DMS153 treated with DMSO at 0.1 percent for 48 hours (cell line): ENCODE data around the gene LPP.
"Not testable (repeated sequence)": the region's sequence is repeated elsewhere in the genome, so short reads cannot be mapped to it uniquely, and the experiment has no call there.

Experiments
- DNase-seq: peaks from one replicate; lab custom pipeline; 2025; ENCODE audit not compliant: unreplicated experiment; lab: John Stamatoyannopoulos, UW

The LPP gene

DNA sequence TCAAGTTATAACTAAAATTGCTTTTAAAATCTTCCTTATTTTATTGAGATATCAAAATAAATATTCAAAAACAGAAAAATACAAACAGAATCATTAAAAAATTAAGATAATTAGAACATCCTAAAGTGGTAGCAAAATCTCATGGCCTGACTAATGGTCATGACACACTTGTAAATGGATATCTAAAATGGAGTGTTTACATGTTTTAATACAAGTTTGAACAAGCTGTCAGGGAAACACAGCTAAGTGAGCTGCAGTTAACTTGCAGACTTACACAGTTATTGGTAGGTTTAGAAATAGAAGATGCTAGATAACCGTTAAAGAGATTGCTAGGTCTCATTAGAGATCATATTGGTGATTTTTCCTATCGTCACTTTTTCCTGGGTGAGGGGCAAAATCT is 242.3 kb downstream of the LPP start:
- DNase-seq, result no peak

DNA sequence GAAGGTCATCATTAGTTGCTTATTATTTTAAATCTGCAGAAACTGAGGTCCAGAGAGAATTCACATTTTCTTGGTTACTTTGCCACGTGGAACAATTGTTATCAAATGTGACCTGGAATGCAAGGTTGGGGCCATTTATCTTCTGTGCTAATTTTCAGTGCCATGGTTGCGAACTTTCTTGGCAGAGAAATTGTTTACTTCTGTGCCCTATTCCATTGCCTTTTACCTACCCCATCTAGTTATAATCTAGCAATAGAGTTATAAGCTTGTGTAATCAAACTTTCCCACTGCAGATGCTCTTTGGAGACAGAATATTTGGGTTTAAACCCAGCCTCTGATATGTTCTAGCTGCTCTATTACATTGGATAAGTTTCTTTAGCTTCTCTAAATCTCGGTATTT is 242.9 kb downstream of the LPP start:
- DNase-seq, result no peak

DNA sequence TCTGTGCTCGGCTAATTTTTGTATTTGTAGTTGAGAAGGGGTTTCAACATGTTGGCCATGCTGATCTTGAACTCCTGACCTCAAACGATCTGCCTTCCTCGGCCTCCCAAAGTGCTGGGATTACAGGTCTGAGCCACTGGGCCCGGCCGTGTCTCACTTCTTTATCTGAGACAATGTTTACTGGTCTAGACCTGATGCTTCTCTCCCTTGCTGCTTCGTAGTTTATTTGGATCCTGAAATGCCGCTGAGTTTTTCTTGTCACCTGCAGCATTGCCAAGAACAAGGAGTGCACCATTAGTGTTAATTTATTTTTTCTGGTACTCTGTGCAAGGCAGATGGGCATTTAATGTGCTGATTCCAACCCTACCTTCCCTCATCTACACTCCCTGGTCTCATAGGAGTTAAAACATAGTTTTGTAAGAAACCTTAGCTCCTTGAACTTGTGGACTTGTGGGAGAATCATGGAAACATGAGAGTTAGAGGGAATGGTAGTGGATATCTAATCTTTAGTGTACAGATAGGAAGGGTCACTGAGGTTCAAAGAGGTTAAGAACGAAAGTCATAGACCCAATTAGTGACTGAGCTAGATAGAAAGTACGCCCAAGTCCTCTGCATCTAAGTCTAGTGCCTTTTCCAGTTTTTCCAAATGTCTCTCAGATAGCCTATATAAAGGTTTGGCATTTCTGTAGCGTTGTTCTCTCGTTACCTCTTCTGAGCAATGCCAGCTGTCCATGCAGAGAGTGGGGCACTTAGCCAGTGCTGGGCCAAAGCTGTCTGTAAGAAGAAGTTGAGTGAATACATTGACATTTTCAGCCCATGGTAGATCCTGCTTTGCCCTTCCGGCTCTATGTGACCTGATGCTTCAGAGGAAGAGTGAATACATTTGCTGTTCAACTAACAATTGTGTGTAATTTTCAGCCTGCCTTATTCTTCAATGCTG is 244.1 kb downstream of the LPP start:
- no peak for DNase-seq

DNA sequence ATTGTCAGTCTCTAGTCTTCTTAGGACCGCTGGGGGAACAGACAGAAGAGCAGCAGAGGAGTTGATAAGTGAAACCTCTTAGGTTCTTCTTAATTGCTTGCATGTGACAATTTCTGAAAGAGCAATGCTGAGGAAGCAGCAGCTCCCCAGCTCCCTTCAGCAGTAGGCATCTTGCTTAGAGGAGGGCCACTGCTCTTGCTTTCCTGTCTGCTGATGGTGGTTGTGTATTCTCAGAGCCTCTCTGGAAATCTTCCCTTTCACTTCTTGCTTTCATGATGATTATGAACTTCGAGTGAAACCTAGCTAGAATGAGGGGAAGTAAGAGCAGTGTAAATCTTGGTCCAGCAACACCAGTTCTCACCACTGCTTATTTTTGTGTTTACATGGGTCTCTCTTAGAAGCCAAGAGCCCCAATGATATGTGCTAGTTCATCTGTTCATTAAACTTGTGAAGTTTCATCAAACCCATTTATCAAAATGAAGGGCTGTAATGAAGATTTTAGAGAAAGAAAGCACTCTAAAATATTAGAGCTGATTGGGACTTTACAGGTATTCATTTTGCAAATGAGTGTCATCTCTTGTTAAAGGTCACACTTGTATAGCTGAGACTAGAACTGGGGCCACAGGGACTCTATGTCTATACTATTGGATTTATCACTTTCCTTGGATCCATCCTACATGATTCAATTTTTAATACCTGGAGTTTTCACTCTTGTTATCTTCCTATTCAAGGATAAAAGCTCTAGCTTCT is 246.7 kb downstream of the LPP start:
- no peak for DNase-seq

DNA sequence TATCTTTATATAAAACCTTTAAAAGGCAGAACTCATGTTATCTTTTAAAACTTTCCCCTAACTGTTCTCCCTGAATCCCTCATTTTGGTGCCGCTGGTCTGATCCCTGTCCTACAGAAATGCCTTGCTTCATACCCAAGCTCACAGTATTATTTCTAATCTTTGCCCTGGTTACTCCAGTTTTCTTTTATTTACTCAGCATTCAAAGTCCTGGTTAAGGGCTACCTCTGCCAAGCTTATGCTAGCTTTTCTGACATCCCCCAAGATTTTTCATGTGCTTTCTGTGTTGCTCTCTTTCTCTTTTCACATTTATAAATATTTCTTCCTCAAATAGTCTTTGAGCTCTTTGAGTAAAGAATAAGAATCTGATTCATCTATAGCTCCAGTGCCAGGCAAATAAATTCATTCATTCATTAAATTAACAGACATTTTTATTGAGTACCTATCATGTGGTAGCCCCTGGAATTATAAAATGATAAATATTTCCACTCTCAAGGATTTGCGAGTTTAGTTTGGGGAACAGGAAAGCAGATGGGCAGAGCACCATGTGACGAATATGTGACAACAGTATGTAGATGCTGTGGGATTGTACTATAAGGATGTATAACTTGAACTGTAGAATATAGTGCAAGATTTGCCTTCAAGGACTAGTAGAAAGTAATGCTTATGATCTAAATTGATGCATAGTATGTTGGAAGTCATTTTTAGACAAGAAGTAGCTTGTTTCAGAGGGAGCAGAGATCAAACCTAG is 247.5 kb downstream of the LPP start:
- no peak for DNase-seq

DNA sequence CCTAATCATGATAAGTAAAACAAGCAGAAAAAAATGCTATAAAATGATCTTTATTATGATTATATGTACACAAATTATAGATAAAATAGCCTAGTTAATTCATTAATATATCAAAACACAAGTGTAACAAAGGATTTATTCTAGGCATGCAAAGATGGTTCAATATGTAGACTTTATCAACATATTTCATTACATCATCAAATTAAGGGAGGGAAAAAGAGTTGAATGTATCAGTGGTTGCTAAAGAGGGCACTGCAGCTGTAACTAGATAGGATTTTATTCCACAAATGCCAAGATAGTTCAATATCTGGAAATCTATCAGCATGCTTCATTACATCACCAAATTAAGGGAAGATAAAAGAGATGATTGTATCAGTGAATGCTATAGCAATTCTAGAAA is 248.3 kb downstream of the LPP start:
- DNase-seq, result no peak

DNA sequence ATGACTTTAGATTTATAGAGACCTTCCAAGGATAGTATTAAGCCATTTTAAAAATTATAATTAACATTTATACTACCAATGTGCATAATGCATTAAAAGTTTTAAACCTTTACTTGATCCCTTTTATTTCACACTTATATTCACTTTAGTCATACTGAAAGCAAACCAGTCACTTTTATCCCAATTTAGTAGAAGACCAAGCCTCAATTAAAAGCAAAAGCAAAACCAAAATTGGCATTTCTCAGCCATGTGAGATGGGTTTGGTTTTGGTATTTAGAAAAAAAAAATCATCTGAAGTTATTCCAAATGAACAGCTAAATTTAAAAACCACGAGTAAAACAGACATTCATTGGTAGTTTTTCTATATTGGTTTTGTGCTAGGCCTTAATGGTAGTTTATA is 249.4 kb downstream of the LPP start:
- DNase-seq, result no peak

DNA sequence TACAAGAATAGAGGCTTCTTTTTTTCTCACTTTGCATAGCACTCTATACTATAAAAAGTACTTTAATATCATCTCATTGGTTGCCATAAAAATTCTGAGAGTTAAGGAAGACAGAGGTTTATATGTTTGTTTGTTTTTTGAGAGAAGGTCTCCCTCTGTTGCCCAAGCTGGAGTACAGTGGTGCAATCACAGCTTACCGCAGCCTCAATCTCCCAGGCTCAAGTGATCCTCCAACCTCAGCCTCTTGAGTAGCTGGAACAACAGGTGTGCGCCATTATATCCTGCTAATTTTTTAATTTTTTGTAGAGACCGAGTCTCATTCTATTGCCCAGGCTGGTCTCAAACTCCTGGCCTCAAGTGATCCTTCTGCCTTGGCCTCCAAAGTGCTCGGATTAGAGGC is 250.2 kb downstream of the LPP start:
- no peak for DNase-seq

DNA sequence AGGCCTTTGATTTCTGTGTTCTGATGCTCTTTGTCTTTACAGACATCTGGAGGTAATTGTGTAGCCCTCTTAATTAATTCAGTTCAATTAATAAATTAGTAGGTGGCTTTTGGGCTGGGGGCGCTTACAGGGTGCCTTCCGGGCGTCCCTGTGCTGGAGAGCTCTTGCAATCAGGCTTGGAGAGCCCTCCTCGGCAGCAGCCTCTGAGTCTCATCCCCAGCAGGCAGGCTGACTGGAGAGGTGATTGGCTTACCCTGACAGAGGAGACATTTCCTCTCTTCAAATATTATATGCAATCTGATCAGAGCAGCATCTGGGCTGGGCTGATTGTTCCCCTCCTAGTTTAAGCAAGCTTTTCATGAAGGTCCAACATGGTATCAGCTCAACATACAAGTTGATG is 250.7 kb downstream of the LPP start:
- no peak for DNase-seq

DNA sequence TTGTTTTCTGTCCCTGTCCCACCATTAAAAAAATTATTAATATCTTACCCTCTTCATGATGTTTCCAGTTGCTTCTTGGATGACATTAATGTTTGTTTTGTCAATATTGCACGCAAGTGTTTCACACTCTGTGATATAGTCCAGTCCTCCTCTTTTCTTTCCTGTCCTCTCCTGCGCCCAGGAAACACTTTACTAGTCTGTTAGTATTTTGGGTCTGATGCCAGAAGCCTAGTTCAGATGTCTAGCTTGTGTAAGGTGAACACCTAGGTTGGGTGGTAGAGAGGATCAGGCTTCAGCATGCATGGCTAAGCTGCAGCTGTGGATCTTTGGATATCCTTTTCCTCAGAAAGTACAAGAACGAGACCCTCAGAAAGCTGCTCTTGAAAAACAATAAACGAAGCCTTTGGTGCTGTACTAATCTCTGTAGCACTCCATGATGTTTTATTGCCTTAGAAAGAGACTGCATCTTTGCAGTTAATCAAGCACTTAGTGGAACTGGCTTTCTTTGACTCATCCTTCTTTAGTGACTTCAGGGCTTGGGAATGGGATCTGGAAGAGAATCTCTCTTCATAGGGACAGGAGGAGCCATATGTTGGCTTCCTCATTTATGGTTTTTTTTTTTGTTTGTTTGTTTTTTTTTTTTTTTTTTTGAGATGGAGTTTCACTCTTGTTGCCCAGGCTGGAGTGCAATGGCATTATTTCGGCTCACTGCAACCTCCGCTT is 253.4 kb downstream of the LPP start:
- DNase-seq, result no peak

DNA sequence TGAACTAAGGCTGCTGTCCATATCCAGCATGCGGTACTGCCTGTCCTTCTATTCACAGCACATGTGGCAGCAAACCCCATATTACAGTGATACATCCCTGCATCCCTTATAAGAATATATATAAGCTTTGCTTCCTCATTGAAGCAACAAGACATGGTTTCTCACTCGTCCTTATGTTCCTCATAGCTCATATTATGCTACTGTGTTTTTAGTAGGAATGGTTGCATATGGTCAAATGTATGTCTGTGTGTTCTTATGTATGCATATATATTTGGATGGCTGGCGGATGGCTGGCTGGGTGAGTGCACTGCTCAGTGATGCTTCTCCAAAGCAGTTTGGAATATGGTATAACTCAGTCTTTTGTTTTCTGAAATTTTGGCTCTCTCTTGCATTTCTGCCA is 254.9 kb downstream of the LPP start:
- no peak for DNase-seq

DNA sequence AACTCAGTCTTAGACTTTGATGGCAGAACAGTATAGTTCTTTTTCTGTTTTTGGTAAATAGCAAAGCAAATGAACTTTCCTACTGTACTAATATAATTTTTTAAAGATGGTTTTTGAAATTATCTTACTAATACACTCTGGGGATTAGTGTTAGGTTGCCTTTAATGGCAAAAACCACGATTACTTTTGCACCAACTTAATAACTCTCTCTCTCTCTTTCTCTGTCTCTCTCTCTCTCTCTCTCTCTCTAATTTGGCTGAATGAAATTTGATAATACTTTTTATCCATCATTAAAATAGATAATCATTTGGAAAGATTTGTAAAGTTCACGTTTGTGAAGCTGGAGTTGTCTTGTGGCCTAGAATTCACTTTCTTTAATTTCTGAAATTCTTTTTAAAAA is 257.8 kb downstream of the LPP start:
- no peak for DNase-seq

DNA sequence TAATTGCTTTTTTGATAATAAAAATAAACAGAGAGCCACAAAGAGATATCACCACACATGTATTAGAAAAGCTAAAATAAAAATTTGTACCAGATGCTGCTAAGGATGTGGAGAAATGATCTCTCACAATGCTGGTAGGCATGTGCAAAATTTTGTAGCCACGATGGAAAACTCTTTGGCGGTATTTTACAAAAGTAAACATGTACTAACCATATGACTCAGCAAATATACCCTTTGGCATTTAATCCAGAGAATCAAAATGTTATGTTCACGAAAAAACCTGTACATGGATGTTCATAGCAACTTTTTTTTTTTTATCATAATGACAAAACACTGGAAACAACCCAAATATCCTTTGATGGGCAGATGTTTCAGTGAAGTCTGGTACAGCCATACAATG is 261.2 kb downstream of the LPP start:
- no peak for DNase-seq

DNA sequence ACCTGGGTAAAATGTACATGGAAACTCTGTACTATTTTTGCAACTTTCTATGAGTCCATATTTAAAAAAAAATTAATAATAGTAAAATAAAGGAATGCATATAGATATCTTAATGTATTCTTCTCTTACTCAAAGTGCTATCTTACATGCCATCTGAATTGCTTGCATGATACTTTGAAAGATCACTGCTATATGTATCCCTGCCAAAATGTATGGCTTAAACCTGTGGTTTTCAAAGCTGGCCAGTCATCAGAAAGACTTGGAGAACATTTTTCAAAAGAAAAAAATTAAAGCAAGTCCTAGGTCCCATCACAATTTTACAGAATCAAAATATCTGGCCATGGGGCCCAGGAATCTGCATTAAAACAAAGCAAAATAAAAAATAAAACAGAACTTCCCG is 262.1 kb downstream of the LPP start:
- DNase-seq, result no peak

DNA sequence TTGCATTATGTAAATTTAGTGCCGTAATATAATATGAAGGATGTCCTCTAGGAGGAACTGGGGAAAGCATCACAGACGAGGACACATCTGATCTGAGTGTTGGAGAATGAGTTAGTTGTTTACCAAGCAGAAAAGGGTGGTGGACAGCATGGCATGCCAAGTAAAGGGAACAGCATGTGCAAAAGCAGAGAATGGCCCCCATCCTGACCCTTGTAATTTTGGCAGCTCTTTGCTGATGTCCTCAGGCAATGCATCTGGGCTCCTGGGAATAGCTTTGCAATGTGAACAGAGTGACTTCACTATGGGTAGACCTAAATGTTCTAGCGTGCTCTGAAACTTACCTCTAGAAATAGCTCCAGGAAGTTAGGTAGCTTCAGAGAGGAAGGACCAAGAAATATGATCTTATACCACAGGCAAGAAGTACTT is 263.3 kb downstream of the LPP start:
- no peak for DNase-seq

DNA sequence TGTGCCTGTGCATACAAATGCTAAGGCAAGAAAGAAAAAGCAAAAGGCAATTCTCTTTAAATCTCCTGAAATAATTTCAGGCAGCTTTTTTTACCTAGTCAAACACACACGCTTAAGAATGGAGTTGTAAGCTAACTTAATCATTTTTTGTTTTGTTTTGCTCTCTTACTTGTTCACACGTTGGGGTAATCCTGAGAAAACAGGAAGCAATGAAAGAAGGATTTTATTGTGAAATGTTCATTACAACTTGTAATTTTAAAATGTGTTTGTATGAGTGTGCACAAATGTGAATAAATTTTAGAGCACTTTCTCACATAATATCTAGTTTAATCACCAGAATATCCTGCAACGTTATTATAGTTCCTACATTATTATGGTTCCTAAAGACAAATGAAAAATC is 263.8 kb downstream of the LPP start:
- no peak for DNase-seq

DNA sequence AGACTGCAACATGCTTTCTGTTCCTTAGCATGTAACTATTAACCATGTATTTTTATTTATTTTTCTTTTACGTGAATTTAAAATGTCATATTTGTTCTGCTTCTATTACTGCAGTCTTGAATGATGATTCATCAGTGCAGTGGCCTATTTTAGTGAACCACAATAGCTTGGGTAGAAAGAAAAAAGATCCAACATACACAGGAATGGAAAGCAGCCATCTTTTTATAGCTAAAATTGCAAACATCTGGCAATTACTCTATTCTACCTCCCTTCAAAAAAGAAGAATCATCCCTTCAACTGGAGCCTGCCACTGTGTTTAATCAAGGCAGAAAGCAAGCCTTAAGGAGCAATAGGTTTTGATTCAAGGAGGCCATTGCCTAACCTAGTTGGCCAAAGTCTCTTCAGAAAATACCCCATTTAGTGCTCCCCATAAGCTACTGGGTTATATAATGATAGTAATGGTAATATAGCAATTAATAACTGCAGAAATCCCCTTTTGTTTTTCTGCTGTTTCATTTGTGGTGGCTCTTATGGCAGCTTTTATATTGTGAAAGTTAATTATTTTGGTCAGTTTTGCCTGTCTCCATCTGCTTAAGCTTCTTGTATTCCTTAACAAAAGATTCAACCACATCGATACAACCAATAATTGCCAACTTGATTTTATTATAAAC is 267.3 kb downstream of the LPP start:
- DNase-seq, result no peak

DNA sequence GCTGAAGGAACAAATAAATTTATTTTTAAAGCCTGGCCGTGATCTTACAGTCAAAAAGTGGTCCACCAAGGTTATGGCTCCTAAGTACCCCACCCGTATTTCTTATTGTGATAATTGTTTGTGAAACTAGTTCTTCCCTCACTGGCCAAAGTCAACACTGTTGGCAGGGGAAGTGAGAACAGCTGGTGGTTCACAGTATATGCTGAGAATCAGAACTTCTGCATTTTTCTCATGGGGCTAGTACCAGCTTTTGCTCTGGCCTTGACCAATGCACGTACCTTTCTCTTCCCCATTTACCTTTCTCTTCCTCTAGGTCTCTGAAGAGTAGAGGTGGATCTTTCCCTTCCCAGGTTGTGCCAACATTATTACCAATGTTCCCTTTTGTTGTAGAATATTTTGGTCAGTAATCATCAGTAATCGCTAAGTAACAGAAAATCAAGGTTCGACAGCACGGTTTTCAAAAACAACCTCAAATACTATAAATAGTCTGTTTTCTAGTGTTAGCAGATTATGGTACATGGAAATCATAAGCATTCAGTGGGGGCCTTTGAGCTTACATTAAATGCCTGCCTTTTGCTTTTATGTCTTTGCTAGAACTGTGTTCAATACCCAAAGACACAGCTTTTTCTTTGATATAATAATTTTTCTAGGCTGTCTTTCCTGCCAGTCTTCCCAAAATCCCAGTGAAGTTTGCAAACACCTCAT is 268.0 kb downstream of the LPP start:
- no peak for DNase-seq

DNA sequence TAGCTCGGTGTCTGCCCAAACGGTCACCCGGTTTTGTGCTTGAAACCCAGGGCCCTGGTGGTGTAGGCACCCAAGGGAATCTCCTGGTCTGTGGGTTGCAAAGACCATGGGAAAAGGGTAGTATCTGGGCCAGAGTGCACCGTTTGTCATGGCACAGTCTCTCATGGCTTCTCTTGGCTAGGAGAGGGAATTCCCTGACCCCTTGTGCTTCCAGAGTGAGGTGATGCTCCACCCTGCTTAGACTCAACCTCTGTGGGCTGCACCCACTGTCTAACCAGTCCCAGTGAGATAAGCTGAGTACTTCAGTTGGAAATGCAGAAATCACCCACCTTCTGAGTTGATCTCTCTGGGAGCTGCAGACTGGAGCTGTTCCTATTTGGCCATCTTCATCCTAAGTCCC is 274.0 kb downstream of the LPP start:
- not testable (repeated sequence) for DNase-seq

DNA sequence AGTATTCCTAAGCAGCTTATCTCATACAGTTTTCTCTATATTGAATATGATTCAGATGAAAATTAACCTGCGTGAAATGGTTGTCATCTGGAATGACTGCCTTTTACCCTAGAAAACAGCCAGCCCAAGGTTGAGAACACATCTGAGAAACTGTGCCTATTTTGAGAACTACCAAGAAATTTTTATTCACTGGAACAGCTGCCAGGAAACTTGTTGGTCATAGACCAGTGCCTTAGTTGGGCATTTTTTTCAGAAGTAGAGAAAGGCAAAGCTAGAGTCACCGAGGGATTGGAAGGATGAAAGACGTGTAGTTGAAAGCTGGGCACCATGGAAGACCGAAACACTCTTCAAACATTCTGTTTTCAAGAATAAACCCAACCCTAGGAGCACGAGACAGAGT is 277.1 kb downstream of the LPP start:
- DNase-seq, result no peak
